Measurements from ENCODE around the gene SMLR1. TPM values are rescaled to one million over a fixed set of nuclear protein-coding genes. Genes with fewer than 3 reads are reported as not detected.

The SMLR1 gene
- not detected in 2 replicates for total RNA-seq

GRCh38 chr6:130827247-130828149 lies at the start of gene SMLR1:
Gene SMLR1, plus strand, starts transcription at chr6:130827406. Its CDS starts 8 bp downstream, at chr6:130827414.

Other genes with a start within 250 kb of the SMLR1 start
- gene EPB41L2, start 235.8 kb downstream of the SMLR1 start, total RNA-seq: 54.9 and 89.5 TPM in 2 replicates